Right ventricle myocardium superior (tissue), 1 donor: Measurements from ENCODE around the gene TMEM37. TPM values are rescaled to one million over a fixed set of nuclear protein-coding genes. Genes with fewer than 3 reads are reported as not detected.

Experiments
- ATAC-seq: fragments of 200-7000 bp; cut with Tn5 transposase; one replicate; pipeline ENCODE4 v1.9.1; 2020; ENCODE audit warnings: mild to moderate bottlenecking; ENCODE audit not compliant: poor library complexity
- DNase-seq: peaks from one replicate; pipeline ENCODE4 v3.0.0-alpha.2; 2020
- intact Hi-C: fragments of 100-400 bp; cut with DNase I; formaldehyde crosslinking; loops from one replicate; pipeline ENCODE4 v1.11.2; 2022
- total RNA-seq: library from RNA; stranded (reverse); fragmentation: NEBNext Ultra II Directional; extraction: Animal tissue kit (Norgen Biotek cat#: 25700); gene quantifications from one replicate; pipeline ENCODE4 v1.2.1, GENCODE V29; 2021
- donor health status: DM: no; HTN: yes; CAD: no; lungs with severe emphysema.

TMEM37 gene
- total RNA-seq, 1 donor from 2014 or later = 2.8 TPM

DNA sequence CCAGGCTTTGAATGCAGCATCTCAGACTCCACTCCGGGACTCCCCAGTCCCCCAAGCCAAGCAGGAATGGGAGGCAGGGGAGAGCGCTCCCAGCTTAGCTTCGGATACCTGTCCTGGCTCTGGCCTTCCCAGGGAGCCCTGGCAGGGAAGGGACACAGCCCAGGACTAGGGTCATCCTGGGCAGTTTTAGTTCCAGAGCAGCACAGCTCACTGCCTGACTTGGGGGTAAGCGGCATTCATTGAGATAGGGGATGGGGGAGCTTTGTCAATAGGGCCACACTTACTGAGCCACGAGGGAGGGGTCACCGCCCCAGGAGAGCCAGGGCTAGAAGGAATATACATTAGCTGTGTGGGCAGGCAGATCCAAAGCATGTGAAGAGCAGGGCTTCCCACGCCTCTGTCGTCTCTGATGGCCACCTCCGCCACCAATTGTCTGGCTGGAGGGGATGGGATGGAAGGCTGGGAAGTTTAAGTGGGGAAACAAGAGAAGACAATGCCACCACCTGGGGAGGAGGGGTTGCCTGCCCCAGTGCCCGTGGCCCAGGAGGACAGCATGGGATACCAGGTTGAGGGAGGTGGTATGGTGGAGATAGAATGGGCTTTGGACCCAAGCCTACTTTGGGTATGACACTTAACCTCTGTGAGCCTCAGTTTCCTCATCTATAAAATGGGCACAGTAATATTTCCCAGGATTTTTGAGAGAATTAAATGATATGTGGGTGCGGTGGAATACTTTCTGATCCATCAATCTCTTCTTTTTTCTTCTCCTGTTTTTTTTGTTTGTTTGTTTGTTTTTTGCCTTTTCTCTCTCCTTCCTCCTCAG, 52.5 kb downstream of the TMEM37 start:
- no peak for ATAC-seq
- intact Hi-C loops = no loop called here

DNA sequence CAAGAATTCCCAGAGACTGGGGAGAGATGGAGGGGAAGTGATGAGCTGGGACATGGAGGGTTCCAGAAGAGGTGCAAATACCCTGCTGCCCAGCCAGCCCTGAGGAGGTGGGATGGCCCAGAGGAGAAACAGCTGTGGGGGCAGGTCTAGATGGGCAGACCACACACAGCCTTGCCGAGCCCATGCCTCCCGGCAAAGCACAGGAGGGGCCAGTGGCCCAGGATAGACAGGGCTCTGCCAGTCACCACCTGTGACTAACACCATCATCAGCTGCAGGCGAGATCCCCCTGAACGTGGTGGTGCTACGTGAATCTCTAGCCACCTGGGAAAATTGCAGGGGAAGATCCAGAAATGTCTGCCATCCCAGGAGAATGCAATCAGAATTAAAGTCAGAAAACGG, 53.2 kb downstream of the TMEM37 start:
- intact Hi-C loops = no loop called here
- no peak for DNase-seq
- no peak for ATAC-seq

More for the DNA sequence above, 52.5 kb downstream of the TMEM37 start:
- DNase-seq = no peak

DNA sequence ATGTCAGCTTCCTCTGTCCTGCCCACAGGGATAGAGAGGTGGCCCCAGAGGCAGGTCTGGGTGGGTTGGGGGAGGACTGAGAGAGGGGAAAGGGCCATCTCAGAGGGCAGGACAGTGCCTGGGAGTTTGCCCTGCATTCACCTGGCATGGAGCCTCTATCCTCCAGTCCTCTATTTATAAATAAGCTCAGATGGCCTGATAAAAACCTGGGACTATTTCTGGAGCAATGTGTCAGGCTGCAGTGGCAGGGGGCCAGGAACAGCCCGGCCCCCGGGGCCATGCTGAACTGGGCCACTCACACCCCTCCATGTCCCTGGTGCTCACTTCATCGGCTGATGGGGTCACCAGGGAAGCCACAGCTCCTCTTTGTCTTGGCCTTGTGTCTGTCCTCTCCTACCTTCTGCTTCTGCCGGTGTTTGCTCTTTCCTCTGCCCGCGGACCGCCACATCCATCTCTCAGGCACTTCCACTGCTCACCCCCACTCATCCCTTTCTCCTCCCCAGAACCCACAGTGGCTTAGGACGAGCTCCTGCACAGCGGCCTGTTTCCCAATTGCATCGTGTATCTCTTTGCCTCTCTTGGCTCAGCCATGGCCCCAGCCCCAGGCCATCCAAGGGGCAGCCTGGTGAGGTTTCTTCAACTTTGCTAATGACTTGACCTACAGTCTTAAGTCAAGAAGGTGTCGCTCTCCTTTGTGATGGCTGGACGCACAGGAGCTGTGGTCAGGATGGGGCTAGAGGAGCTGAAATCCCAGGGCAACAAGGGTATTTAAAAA, 53.9 kb downstream of the TMEM37 start:
- intact Hi-C loops = no loop called here
- peak; percentile 84 for DNase-seq
- peak; percentile 78 for ATAC-seq

DNA sequence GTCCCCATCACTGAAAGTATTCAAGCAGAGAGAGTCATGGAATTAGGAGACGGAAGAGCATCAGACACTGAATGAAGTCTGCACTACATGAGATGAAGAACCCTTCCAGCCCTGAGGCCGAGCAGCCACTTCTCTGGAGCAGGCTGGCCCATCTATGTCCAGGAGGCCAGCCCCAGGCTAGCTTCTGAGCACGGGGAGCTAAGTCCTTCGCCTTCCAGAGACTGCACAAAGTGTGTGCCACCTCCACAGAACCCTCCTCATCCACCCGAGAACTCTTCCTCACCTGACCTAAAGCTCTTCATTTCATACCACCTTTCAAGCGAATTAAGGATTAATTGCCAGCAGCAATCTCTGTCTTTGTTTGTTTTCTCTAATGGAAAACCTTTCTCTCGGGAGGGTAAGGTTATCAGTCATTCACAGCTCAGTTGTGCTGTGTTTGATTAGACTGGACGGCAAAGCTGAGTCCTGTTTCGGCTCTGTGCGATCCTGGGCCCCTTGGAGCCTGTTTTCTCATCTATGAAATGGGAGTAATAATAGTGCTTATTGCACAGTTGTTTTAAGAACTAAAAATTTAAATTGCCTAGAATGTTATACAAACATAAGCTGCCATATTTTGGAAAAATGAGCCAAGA, 54.7 kb downstream of the TMEM37 start:
- intact Hi-C loops = no loop called here
- no peak for DNase-seq
- no peak for ATAC-seq

DNA sequence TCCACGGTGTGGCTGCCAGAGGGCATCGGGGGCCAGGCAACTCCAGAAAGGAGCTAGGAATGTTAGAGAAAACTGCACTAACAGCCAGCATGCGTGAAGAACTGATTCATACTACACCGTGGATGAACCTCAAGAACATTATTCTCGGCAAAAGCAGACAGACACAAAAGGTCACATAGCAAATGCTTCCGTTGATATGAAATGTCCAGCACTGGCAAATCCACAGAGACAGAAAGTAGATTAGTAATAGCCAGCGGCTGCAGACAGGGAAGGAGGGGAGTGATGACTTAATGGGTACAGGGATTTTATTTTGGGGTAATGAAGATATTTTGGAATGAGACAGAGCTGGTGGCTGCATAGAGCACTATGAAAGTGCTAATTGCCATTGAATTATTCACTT, 55.2 kb downstream of the TMEM37 start:
- DNase-seq (no peak), ATAC-seq (no peak)
- intact Hi-C loops = no loop called here

DNA sequence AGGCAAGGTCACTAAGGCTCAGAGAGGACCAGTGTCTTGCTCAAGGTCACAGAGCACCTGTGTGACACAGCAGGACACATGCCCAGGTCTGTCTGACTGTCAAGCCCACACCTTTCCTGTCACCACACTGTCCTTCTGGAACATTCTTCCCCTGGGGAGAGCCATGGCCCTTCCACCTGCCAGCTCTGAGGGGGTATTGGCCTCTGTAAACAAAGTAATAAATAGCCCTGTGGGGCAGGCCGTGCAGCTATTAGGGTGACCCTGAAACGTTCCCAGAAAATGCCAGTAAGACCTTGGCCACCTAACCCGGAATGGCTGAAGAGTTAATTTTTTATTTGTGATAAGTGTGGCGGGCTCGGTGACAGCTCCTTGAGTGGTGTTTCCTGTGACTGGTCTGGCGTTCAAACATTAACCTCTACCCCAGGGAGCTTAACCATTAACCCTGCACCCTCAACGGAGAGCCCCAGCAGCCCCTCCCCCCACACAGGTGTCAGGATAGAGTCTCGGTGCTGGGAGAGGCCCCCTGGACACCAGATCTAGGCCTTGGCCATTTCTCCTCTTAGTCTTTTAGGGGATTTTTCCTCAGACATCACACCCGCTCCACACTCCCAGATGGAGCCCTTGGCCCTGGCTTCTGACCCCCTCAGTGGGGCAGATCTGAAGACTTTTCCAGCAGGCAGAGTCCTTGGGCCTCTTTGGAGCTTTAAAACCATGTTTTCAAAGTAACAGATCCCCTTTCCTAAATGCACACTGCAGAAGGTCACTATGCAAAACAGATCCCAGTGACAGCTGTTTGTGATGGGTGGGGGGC, 56.0 kb downstream of the TMEM37 start:
- intact Hi-C loops = no loop called here
- no peak for DNase-seq
- peak; percentile 9 for ATAC-seq

Other genes starting within 250 kb of the TMEM37 start
- 10.8 TPM for gene STEAP3, start 208.0 kb upstream of the TMEM37 start, total RNA-seq
- 7.9 TPM for gene C2orf76, start 65.0 kb upstream of the TMEM37 start, total RNA-seq
- 284 TPM for gene DBI, start 64.9 kb upstream of the TMEM37 start, total RNA-seq
- 0.43 TPM for gene SCTR, start 92.6 kb downstream of the TMEM37 start, total RNA-seq
- 0.67 TPM for gene CFAP221, start 112.6 kb downstream of the TMEM37 start, total RNA-seq
- gene TMEM177, start 247.3 kb downstream of the TMEM37 start, total RNA-seq = 10.5 TPM